RCC 7860 (cell line): ENCODE measurements around the gene ZNF581.

ENCODE experiments used
- DNase-seq: peaks from one replicate; pipeline ENCODE4 v3.0.0-alpha.2; 2015; ENCODE audit warnings: low spot score
- FAIRE-seq: peaks from 2 replicates; lab custom pipeline; 2012; peaks lifted over from hg19 to GRCh38; lab: Jason Lieb, UNC

Gene ZNF581

DNA sequence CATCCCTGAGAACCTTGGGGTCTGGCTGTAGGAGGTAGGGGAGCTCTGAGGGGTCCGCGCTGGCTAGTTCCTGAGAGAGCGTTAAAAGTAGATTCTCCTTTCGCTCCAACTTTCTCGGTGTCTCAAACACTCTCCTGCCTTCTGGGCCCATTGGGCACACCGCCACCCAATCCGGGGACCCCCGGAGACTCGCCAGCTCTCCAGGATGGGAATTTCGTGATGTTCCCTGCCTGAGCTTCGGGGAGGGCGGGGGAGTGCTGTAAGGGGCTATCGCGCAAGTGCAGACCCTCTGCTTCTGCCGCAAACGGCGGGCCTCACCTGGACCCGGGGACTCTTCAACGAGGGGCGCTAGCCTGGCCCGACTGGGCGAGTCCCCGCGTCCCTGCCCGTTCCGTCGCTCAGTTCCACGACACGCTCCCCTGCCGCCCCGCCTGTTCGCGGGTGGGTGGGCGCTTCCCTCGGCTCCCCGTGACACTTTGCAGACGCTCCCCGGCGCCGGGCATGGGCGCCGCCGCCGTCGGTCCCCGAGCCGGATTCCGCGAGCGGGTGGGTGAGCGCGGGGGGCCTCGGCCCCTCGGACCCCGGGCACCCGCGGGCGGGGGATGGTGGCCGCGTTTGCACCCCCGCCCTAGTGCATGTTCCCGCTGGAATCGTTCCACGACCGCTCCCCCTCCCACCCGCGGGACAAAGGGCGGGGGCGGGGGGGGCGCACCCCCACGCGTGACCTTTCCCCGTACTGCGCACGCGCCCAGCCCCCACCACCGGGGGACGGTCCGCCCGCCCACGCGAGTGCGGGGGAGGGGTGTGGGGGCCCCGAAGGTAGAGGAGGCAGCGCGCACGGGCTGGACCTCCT lies 4.5 kb downstream of the ZNF581 start, which contains the start of gene CCDC106:
CCDC106 (plus strand) TSS at position 481 of the 853 bp plus-strand sequence. CDS start 835 bp downstream, outside the sequence.
- no peak for FAIRE-seq
- peak; percentile 10 for DNase-seq

DNA sequence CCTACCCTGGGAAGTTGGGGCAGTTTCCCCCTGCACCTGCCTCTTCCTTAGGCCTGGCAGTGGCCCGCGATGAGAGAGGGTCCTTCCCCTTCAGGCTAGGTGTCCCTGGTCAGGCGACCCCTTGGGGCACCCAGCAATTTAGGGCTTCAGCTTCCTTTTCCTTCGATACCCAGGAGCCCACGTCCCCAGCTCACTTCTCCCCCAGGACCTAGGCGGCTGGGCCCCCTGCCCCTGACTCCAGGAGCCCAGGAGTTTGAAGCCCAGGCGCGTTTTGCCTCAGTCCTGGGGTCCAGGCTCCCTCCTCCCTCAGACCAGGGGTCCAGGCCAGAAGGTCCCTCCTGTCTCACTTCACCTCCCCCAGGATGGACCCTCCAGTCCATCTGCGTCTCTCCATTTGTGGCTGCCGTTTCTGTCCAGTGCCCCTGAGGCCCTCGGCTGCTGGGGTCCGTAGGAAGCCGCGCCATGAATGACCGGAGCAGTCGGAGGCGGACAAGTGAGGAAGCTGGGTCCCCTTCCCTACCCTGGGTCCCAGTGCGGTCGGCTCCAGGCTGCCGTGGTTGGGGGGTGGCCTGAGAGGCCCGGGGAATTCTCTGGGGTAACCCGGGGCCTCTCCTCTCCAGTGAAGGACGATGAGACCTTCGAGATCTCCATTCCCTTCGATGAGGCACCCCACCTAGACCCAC lies 5.3 kb downstream of the ZNF581 start:
- FAIRE-seq (no peak), DNase-seq (no peak)

DNA sequence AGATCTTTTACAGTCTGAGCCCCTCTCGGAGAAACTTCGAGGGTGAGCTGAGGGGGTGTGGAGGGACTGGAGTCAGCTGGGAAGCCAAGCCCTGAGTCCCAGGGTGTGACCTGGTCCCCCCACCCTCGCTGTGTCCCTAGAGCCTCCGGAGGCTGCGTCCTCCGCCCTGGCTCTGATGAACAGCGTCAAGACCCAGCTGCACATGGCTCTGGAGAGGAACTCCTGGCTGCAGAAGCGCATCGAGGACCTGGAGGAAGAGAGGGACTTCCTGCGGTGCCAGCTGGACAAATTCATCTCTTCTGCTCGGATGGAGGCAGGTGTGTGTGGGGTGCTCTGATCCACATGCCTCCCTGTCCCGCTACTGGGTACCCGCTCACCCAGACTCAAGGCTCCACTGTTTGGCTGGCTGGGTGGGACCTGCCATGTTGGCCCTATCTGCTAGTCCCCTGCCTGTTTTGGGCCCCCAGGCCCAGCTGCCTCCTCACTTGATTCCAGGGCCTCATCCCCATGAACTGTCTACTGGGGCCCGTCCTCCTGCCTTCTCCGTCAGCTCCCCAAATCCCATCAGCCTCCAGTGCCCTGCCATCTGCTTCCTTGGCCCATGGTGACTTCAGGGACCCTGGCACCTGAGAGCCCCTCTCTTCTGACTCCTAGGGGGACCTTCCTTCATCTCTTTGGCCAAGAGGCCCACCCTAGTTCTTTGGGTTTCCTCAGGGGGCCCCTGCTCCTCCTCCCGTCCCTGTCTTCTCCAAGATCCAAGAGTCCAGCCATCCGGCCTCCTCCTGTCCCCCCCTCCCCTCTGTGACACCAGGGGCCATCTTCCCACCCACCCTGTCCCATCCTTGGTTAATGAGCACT lies 6.0 kb downstream of the ZNF581 start:
- FAIRE-seq = no peak
- DNase-seq = no peak

DNA sequence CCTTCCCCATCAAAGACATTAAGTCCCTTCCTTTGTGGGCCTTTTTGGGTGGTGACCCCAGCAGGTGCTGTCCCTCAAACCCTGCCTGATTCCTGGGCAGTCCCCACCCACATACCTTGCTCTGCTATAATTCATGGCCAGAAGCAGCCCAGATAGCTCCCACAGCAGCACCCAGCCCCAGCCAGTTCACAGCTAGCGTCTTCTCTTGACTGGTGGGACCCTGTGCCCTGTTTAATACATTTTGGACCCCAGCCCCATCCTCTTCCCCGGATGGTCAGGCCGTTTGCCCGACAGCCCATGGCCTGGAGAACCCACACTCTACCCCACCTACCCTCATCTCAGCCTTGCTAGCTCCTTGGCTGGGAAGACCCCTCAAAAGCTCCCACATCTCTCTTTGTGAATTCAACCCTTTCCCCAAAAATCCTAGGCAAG lies 6.7 kb downstream of the ZNF581 start:
- no peak for FAIRE-seq

DNA sequence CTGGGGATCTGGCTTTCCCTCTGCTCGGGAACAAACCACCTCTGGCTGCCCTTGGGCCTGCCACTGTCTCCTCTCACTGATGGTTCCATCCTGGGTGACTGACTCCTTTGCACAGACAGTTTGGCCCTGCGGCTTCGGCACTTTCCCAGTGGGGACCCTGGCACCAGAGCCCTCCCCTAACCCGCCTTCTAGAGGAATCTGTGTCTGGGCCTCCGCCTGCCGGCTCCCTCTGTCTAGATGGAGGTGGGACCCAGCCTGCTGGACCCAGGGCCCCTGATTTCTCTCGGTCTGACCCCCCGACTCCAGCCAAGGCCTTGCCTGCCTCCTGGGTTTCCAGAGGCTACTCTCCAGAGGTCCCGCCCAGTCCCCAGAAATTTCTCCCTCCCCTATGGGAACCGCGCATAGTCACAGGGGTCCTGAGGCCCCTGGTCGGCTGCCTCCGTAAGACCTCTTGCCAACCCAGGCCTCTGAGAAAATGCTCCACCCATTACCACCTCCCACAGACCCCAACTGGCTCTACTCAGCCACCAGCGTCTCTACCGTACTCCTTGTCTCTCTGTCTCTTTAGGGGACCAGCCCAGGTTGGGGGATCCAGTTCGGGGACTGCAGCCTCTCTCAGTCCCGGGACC lies 7.3 kb downstream of the ZNF581 start:
- DNase-seq (no peak), FAIRE-seq (no peak)

More for the DNA sequence above, 6.7 kb downstream of the ZNF581 start:
- DNase-seq = no peak

DNA sequence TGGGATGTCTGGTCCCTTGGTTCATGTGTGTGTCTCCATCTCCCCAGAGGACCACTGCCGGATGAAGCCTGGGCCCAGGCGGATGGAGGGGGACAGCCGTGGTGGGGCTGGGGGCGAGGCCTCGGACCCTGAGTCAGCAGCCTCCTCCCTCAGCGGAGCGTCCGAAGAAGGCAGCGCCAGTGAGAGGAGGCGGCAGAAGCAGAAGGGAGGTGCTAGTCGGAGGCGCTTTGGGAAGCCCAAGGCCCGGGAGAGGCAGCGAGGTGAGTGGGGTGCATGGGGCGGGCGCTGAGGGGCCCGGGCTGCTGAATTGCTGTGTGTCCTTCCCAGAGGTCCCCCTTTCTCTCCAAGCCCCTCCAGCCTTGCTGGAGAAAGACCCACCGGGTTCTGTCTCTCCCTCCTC lies 7.8 kb downstream of the ZNF581 start:
- DNase-seq (no peak), FAIRE-seq (no peak)

DNA sequence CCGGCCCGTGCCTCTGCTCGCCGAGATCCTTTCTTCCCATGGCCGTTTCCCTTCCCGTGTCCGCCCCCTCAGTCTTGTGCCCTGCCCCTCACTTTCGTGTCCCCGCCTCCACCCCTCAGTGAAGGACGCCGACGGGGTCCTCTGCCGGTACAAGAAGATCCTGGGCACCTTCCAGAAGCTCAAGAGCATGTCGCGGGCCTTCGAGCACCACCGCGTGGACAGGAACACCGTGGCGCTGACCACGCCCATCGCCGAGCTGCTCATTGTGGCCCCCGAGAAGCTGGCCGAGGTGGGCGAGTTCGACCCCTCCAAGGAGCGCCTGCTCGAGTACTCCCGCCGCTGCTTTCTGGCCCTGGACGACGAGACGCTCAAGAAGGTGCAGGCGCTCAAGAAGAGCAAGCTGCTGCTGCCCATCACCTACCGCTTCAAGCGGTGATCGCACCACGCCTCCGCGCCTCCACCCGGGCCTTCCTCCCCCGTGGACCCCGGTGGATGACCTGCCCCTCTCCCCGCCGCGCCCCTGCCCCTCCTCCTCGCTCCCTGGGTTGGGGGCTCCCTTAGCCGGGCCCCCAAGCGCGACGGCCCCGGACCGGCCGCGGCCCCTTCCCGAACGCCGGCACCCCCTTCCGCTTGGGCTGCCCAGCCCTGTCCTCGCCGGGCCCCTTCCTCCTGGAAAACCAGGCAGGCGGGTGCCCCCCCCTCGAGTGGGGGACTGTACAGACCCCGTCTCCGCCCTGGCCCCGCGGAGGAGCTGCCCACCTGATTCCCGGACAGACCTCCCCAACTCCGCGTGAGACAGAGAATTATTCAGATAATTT lies 9.1 kb downstream of the ZNF581 start:
- no peak for DNase-seq

DNA sequence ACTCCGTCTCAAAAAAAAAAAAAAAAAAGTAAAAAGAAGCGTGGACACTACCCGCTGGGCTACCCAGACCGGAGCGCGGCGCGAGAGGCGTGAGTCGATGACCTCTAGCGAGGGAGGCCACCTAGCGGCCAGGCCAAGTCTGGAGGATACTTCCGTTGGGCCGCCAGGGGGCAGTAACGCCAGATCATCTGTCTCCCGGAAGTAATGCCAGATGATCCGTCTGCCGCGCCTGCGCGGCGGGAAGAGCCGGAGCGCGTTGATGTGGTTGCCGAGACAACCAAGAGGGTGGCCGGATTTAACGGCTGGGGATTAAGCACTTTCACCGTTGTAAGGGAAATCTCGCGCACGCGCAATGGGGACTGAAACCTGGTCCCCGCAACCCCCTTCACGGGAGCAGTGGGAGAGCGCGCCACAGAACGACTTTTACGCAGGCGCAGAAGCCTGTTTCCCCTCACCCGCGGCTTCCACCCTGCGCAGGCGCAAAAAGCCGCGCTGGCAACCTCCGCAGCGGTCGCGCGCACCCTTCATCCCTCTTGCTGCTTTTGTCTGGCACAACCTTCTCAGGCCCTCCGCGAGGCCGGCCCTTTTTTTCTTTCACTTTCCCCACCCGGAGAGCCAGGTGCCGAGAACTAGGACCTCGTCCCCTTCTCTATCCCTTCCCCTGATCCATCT lies 10.3 kb downstream of the ZNF581 start:
- FAIRE-seq (peak; percentile 71), DNase-seq (peak; percentile 95)

More for the DNA sequence above, 9.1 kb downstream of the ZNF581 start:
- FAIRE-seq = no peak

DNA sequence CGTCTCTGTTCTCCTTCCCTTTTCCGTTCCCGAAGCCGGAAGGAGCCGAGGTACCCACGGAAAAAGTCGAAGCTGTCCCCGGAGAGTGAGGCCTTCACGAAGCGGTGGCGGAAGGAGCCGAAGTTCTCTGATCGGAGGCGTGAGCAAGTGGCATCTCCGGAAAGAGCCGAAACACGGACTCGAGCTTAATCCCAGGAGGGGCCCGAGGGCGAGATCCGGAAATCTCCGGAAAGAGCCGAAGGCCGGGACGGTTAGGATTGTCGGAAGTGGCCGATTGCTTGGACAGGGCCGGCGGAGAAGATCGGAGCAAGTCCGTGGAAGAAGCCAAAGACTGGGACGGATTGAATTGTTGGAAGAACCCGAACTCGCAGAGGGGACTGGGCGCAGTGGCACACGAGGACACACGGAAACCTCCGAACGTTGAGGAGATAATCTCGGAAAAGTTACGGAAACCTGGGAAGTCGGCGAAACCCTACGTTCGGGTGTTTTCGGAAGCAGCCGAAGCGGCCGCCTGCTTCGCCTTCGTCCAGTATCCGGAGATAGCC lies 10.9 kb downstream of the ZNF581 start:
- DNase-seq = peak; percentile 97
- peak; percentile 92 for FAIRE-seq

DNA sequence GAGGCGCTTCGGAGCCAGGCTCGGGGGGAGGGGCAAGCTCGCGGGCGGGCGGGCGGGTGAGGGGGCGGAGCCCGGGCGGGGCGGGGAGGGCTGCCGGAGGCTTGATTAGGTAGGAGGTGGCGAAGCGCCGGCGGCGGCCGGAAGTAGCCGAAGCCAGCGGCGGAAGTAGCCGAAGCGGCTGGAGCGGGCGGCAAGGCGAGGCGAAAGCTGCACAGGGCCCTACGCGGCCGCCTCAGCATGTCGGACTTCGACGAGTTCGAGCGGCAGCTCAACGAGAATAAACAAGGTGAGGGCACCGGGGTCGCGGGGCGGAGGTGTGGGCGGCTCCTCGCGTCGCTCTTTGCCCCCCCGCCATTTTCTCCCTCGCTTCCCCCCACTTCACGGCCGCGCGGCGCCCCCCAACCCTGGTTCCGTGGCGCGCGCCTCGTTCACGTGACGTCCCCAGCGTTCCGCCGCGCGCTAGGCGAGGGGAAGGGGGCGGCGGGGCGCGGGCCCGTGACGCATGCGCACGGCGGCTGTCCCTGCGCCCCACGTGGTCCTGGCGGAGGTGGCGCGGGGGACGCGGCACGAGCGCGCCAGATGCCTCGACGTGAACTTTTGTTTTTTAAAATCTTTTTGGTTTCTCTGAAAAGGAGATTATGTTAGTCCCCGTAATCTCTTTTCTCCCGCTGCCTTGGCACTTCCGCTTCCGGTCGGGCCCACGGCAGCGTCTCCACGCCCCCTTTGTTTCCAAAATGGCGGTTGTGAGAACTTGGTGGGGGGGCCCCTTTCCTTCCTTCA lies 11.6 kb downstream of the ZNF581 start, which contains the start of gene U2AF2:
U2AF2 (plus strand) TSS at position 168 of the 780 bp plus-strand sequence; CDS start at position 238, 70 bp downstream.
- FAIRE-seq (no peak), DNase-seq (peak; percentile 78)

DNA sequence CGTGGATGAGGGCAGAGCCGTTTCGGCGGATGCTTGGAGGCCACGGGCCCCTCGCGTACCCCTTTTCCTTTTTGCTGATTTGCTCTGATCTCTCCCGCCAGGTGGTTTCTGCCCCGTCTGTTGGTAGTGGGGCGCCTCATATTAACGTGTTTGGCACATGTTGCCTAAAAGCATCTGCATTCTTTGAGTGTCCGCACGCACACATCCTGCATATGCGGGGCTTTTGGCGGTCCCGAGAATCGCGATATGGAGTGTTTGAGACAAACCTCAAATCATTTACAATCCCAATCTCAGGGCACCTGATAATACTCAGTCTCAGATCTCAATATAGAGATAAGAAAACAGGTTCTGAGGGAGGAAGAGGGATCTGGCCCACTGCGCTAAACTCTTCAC lies 12.2 kb downstream of the ZNF581 start:
- no peak for DNase-seq
- FAIRE-seq = no peak

DNA sequence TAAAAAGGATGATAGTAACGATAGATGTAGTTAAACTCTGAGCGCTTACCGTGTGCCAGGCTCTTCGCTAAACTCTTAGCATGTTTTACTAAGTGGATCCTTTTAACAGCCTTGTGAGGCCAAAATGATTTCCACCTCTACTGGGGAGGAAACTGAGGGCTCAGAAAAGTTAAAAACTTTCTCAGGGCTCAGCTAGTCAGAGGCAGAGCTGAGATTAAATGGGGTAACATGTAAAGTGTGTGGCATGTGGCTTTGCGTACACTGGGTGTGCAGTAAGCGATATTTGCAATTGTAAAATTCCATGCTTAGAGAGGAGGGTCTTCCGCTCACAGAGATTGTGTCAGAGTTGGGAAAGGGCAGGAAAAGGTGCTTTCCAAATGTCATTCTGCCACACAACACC lies 13.1 kb downstream of the ZNF581 start:
- FAIRE-seq (no peak), DNase-seq (no peak)

DNA sequence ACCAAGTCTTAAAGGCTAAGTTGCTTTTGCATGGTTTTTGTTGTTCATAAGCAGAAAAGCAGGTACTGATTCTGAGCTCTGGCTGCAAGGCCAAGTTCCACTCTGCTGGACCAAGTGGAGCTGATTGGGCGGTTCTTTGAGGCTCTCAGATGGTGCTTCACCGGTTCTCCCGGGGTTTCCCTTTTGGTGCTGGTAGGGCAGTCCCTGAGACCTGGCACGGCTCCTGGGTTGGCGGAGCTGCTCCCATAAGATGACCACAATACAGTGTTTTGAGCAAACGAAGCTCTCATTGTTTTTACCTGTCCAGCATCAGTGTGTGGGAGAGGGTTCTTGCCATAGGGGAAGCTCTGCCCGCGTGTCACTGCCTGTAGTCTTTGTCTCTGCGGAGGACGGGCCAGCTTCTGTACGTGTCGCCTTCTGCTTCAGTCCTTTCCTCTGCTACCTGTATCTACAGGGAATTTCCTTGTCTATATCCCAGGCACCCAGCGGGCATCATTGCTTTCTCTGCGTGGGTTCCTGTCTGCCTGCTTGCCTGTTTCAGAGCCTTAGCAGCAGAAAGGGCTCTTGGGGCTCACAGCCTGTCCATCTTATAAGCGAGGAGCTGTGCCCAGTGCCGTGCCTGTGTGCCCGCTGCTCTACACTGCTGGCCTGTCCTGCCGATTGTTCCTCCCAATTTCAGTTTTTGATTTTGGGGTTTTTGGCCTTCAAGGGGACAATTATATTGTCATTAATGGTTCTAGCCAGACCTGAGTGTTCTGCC lies 13.7 kb downstream of the ZNF581 start:
- DNase-seq (no peak), FAIRE-seq (no peak)

DNA sequence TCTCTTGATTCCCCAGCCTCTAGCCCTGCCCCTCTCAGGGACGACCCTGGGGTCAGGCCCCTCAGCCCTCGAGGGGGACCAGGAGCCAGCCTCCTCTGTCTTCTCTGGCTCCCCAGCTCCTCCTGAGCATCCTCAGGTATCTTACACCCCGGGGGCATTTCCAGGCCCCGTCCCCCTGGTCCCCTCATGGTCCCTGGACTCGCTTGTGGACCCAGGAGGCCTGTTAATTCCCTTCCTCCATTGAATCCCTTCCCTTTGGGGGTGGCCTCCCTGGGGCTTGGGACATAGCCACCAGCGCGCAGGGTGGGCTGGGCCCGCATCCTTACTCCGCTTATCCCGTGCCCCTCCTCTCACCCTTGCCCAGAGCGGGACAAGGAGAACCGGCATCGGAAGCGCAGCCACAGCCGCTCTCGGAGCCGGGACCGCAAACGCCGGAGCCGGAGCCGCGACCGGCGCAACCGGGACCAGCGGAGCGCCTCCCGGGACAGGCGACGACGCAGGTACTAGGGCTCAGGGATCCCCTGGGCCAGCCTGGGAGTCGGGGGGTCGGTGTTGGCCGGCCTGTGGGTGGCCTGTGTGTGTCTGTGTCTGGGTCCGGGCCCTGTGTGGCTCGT lies 15.5 kb downstream of the ZNF581 start:
- DNase-seq (no peak), FAIRE-seq (no peak)

DNA sequence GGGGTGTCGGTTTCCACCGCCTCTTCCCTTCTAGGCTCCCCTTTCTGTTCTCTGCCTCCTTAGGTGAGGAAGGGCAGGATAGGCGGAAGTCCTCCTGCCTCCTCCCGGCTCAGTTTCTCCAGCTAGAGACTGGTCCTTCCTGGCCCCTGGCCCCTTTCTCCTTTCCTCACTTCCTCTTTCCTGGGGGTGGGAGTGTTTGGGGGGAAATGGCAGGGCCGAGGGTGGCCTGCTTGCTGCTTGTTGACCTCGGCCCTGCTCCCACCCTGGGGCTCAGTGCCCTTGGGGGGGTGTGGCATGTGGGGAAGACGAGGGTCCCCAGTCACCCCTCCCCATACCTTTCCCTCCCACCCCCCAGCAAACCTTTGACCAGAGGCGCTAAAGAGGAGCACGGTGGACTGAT lies 16.4 kb downstream of the ZNF581 start:
- FAIRE-seq = no peak
- DNase-seq = no peak

DNA sequence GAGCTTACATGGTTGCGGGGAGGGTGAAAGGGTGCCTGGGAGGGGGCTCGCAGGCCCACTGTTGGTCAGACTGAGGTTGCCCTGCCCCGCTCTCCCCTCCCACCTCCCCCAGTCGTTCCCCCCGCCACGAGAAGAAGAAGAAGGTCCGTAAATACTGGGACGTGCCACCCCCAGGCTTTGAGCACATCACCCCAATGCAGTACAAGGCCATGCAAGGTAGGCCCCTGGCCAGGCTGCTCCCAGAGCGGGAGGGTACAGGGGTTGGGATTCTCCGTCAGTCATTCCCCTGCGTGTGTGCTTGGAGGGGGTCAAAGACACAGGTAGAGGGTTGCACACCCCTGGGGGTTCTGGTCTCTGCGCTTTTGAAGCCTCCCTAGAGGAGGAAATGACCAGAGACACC lies 17.0 kb downstream of the ZNF581 start:
- DNase-seq = no peak
- FAIRE-seq = no peak

DNA sequence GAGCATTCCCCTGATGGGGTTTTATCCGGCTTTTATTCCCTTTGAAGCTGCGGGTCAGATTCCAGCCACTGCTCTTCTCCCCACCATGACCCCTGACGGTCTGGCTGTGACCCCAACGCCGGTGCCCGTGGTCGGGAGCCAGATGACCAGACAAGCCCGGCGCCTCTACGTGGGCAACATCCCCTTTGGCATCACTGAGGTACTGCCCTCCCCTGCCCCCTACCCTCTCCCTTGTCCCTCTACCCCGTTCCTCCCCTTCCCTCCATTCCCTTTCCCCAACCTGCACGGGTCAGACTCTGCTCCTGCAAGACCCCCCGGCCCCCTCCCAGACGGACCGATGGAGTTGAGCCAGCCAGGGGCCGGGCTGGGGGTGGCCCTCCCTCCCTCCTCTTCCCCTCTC lies 17.5 kb downstream of the ZNF581 start:
- no peak for FAIRE-seq
- no peak for DNase-seq
